Retinal pigment epithelial cell (primary cell): Measurements from ENCODE around the gene DCHS1.

Source experiments
- DNase-seq: peaks from one replicate; pipeline ENCODE4 v3.0.0-alpha.2; 2010; ENCODE audit warnings: low read depth
- H3K4me3 ChIP-seq: 2 replicates; pipeline ENCODE4 v1.5.1; 2011; ENCODE audit warnings: mild to moderate bottlenecking, low read length, control low read depth, moderate library complexity
- TF ChIP-seq, protein P1 (sequence below): conservative IDR thresholded peaks from 2 replicates; pipeline ENCODE4 v1.5.1; 2011; ENCODE audit warnings: low read depth, low read length, control low read depth, inconsistent platforms

DCHS1 gene

DNA sequence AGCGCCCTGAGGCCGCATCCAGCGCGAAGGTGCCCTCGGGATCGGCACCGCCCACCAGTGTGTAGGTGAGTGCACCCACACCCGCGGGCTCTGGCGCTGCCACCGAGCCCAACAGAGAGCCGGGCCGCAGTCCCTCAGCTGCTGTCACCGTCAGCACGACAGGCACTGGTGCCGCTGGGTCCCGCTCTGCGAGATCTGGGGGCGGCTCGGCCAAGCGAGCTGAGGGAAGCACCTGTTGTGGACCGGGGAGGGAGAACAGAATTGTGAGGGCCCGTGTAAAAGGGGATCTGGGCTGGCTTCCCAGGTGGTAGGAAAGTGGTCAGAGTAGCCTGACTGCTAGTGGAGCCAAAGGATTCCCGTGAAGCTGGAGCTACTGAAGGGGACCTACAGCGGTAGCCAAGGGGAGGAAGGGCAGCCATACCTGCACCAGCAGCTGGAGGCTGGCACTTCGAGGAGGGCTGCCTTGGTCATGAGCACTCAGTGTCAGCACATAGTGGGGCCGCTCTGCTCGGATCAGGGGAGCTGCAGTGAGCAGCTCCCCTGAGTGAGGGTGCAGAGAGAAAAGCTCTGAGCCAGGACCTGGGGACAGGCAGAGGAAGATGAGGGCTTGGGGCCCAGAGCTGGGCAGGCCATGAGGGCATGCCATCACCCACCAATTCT lies 24.8 kb downstream of the DCHS1 start:
- DNase-seq: no peak
- TF ChIP-seq, protein P1, sequence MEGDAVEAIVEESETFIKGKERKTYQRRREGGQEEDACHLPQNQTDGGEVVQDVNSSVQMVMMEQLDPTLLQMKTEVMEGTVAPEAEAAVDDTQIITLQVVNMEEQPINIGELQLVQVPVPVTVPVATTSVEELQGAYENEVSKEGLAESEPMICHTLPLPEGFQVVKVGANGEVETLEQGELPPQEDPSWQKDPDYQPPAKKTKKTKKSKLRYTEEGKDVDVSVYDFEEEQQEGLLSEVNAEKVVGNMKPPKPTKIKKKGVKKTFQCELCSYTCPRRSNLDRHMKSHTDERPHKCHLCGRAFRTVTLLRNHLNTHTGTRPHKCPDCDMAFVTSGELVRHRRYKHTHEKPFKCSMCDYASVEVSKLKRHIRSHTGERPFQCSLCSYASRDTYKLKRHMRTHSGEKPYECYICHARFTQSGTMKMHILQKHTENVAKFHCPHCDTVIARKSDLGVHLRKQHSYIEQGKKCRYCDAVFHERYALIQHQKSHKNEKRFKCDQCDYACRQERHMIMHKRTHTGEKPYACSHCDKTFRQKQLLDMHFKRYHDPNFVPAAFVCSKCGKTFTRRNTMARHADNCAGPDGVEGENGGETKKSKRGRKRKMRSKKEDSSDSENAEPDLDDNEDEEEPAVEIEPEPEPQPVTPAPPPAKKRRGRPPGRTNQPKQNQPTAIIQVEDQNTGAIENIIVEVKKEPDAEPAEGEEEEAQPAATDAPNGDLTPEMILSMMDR: no peak
- H3K4me3 ChIP-seq: no peak overlapping the region

DNA sequence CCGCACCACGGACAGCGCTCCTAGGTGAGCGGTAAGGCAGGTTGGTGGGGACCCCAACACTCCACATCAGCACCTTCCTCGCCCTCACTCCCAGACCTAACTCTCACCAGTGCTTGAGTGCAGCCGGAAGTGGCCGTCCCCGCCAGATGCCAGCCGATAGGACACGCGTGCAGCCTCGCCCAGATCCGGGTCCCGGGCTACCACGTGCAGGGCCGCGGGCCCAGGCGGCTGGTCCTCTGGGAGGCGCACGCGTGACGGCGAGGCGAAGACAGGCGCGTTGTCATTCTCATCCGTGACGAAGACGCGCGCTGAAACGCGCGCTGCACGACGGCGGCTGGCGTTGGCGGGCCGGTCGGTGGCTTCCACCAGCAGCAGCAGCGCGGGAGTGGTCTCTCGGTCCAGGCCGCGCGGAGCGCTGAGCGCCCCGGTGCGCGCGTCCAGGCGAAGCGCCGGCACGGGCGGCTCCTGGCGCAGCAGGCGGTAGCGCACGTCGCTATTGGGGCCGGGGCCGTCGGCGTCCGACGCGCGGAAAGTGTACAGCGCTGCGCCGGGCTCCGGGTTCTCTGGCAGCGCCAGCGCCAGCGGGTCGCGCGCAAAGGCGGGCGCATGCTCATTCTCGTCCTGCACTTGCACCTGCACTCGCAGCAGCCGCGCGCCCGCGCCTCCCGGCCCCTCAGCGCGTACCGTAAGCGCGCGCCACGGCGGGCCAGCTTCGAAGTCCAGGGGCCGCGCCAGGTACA lies 25.5 kb downstream of the DCHS1 start:
- DNase-seq: no peak
- H3K4me3 ChIP-seq: no peak overlapping the region
- TF ChIP-seq, protein P1: no peak

DNA sequence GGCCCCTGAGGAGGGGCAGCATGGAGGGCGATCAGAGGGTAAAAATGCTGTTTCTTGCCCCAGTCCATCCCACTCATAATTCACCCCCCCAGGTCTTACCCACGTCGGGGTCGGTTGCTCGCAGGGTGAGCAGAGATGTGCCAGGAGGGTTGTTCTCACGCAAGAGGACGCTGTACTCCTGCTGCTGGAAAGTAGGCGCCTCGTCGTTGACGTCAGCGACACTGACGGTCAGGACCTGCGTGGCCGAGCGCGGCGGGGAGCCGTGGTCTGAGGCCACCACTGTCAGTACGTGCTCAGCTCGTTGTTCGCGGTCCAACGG lies 26.1 kb downstream of the DCHS1 start:
- no peak for DNase-seq
- H3K4me3 ChIP-seq: no peak overlapping the region
- TF ChIP-seq, protein P1: no peak

DNA sequence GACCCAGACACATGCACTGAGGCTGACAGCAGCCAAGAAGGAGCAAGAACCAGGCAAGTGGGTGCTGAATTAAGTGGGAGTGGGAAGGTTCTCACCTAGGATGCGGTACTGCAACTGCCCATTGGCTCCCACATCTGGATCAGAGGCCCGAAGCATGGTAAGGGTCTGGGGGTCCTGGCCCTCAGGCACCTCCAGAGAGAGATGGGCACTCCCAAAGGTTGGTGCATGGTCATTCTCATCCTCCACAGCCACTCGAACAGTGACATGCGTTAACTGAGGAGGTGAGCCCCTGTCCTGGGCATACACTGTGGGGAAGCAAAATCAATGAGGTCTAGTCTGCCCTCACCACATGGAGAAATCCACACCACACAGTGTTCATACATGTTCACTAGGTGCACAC lies 27.1 kb downstream of the DCHS1 start:
- H3K4me3 ChIP-seq: no peak overlapping the region
- TF ChIP-seq, protein P1: no peak
- DNase-seq: no peak

DNA sequence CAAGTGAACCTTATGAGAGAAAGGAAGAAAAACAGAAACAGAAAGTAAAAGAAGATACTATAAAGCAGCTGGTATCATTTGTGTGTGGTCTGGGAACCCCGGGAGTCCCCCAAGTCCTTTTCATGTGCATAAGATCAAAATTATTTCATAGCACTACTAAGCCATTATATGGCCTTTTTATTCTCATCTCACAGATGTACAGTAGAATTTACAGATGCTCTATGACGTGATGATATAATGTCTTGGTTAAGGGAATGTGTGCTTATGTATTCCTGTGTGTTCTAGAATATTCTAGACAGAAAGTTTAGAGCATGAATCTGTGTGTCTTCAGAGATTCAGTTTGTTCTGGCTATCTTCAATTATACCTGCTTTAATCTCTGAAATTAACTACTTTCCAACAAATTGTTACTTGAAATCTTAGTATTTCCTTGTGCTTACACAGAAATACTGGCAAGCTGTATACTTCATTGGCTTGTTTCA lies 27.8 kb downstream of the DCHS1 start:
- no peak for DNase-seq
- H3K4me3 ChIP-seq: no peak overlapping the region
- TF ChIP-seq, protein P1: no peak

DNA sequence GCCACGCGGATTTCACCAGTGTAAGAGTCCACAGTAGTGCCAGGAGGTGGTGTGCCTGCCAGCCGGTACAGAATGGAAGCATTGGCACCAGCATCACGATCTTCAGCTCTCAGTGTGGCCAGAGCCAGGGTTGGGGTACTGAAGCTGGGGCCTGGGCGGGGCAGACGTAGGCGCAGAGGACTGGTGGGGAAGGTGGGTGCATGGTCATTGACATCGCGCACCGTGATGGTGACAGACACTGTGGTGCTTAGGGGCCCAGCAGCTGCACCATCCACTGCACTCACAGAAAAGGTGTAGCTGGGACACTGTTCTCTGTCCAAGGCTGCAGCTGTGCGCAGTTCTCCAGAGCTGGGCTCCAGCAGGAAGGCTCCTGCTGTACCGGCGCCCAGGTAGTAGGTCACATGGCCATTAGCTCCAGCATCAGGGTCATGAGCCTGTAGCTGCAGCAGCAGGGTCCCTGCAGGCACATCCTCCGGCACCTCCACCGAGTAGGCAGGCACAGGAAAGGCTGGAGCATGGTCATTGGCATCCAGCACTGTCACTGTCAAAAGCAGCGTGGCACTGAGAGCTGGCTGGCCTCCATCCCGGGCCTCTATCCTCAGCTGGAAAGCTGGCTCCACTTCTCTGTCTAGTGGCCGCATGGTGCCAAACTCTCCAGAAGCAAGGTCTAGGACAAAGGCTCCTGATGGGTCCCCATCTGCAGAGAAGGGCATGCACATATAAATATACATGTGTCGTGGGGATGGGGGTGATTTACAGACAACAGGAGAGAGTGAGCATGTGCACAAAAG lies 28.4 kb downstream of the DCHS1 start:
- TF ChIP-seq, protein P1: no peak
- DNase-seq: no peak
- H3K4me3 ChIP-seq: no peak overlapping the region
